IMR-90 (cell line): ENCODE measurements around the gene INHBE. TPM values are rescaled to one million over a fixed set of nuclear protein-coding genes. Genes with fewer than 3 reads are reported as not detected.

Source experiments
- BHLHE40 ChIP-seq: fragments of 150-350 bp; IDR thresholded peaks from 2 replicates; pipeline ENCODE4 v1.6.1; 2016; ENCODE audit warnings: mild to moderate bottlenecking, low read depth, low read length
- ELK1 ChIP-seq: fragments of 150-350 bp; IDR thresholded peaks from 2 replicates; pipeline ENCODE4 v1.6.1; 2016; ENCODE audit warnings: low read depth, mild to moderate bottlenecking, low read length, moderate library complexity, borderline replicate concordance
- polyA plus RNA-seq, 3 experiments: library from polyadenylated mRNA; depleted of rRNA; stranded (reverse); fragments of >200 nt; gene quantifications; 2 replicates each; pipeline ENCODE4 v1.2.3, GENCODE V29; 2012; ENCODE audit warnings: low replicate concordance in 1 of 3
- total RNA-seq: library from RNA; depleted of rRNA; stranded (reverse); fragments of >200 nt; gene quantifications from 2 replicates; pipeline ENCODE4 v1.2.3, GENCODE V29; 2012

The INHBE gene
- total and polyA plus RNA-seq, 2 of the 4 experiments (the other 2 are of a cell fraction), result 0.90 to 1.7 TPM

- TF ChIP-seq ELK1, result no peak
- peak; percentile 65 for TF ChIP-seq BHLHE40
These were observed 20.4 kb downstream of the INHBE start (continued) for GRCh38 chr12:57475271-57476161.
